Astrocyte (in vitro differentiated cells and primary cell): ENCODE measurements around the gene C16orf82. TPM values are rescaled to one million over a fixed set of nuclear protein-coding genes. Genes with fewer than 3 reads are reported as not detected.
"Not testable (repeated sequence)": the region's sequence is repeated elsewhere in the genome, so short reads cannot be mapped to it uniquely, and the experiment has no call there.

Experiments
- DNase-seq: peaks from one replicate; pipeline ENCODE4 v3.0.0-alpha.2; 2010; ENCODE audit warnings: low read depth
- FAIRE-seq: peaks from 2 replicates; lab custom pipeline; 2011; peaks lifted over from hg19 to GRCh38; lab: Jason Lieb, UNC
- H2AFZ ChIP-seq: 2 replicates; pipeline ENCODE4 v1.6.0; 2012; ENCODE audit warnings: low read depth, low read length, inconsistent platforms
- H3K27ac ChIP-seq: 2 replicates; pipeline ENCODE4 v1.5.1; 2011; ENCODE audit warnings: low read depth, low read length, inconsistent platforms
- H3K27me3 ChIP-seq: 2 replicates; pipeline ENCODE4 v1.6.0; 2011; ENCODE audit warnings: low read length, inconsistent platforms; ENCODE audit not compliant: insufficient read depth
- H3K36me3 ChIP-seq: 2 replicates; pipeline ENCODE4 v1.5.1; 2011; ENCODE audit warnings: low read length, inconsistent platforms; ENCODE audit not compliant: insufficient read depth
- H3K4me1 ChIP-seq: 2 replicates; pipeline ENCODE4 v1.5.1; 2011; ENCODE audit warnings: low read length, inconsistent platforms; ENCODE audit not compliant: insufficient read depth
- H3K4me2 ChIP-seq: 2 replicates; pipeline ENCODE4 v1.6.0; 2012; ENCODE audit warnings: low read length, inconsistent platforms
- H3K4me3 ChIP-seq: 2 replicates; pipeline ENCODE4 v1.5.1; 2011; ENCODE audit warnings: low read depth, mild to moderate bottlenecking, low read length, inconsistent platforms; ENCODE audit not compliant: insufficient read depth
- H3K79me2 ChIP-seq: 2 replicates; pipeline ENCODE4 v1.6.0; 2012; ENCODE audit warnings: mild to moderate bottlenecking, low read length, inconsistent platforms; ENCODE audit not compliant: insufficient read depth
- H3K9ac ChIP-seq: 2 replicates; pipeline ENCODE4 v1.6.0; 2012; ENCODE audit warnings: mild to moderate bottlenecking, low read length, inconsistent platforms
- H3K9me3 ChIP-seq: 2 replicates; pipeline ENCODE4 v1.5.1; 2012; ENCODE audit warnings: low read depth, mild to moderate bottlenecking, low read length, inconsistent platforms; ENCODE audit not compliant: insufficient read depth
- H4K20me1 ChIP-seq: 2 replicates; pipeline ENCODE4 v1.6.0; 2012; ENCODE audit warnings: low read length, inconsistent platforms; ENCODE audit not compliant: insufficient read depth
- H3K27ac Mint-ChIP-seq: one replicate; pipeline ENCODE4 v1.8.0; 2021; ENCODE audit warnings: mild to moderate bottlenecking, mixed read lengths; ENCODE audit not compliant: unreplicated experiment
- H3K27me3 Mint-ChIP-seq: one replicate; pipeline ENCODE4 v1.8.0; 2021; ENCODE audit warnings: low read depth, mixed read lengths; ENCODE audit not compliant: unreplicated experiment
- H3K36me3 Mint-ChIP-seq: one replicate; pipeline ENCODE4 v1.8.0; 2021; ENCODE audit warnings: low read depth, mixed read lengths; ENCODE audit not compliant: unreplicated experiment
- H3K4me1 Mint-ChIP-seq: one replicate; pipeline ENCODE4 v1.8.0; 2021; ENCODE audit warnings: low read depth, mixed read lengths; ENCODE audit not compliant: unreplicated experiment
- H3K4me3 Mint-ChIP-seq: one replicate; pipeline ENCODE4 v1.8.0; 2021; ENCODE audit warnings: mild to moderate bottlenecking, moderate library complexity, mixed read lengths; ENCODE audit not compliant: unreplicated experiment
- H3K9me3 Mint-ChIP-seq: one replicate; pipeline ENCODE4 v1.8.0; 2021; ENCODE audit warnings: mild to moderate bottlenecking, mixed read lengths; ENCODE audit not compliant: unreplicated experiment
- EZH2 ChIP-seq: IDR thresholded peaks from 2 replicates; pipeline ENCODE4 v1.6.1; 2012; ENCODE audit warnings: mild to moderate bottlenecking, low read length, inconsistent platforms; ENCODE audit not compliant: insufficient read depth
- total RNA-seq: library from RNA; stranded (reverse); gene quantifications from 2 replicates; pipeline ENCODE4 v1.2.1, GENCODE V29; 2021
- TF ChIP-seq, protein P1 (sequence below): IDR thresholded peaks from 2 replicates; pipeline ENCODE4 v1.5.1; 2011; ENCODE audit warnings: low read depth, mild to moderate bottlenecking, inconsistent platforms, low read length, moderate library complexity; ENCODE audit not compliant: insufficient read depth

Gene C16orf82
- total RNA-seq, 1 donor from 2014 or later, result not detected

DNA sequence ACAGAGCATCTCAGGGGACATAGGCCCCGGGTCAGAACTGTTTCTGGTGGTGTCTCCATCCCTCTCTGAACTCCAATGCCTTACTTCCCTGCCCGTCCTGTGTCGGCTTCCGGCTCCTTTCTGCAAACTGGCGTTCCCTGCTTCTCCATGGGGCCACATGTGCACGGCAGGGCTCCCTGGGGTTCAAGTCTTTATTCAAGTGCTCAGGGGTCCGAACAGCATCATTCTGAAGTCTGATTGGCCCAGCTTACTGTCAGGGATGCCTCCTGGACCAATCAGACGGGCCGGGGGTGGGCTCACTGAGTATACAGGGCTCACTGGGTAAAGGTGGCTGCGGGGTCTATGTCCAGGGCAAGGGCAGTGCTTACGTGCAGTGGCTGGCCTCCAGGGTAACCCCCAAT is 17.1 kb downstream of the C16orf82 start:
- Histone ChIP-seq H3K9me3 (no peaks in the 10 kb centered on the region), H3K27me3 (peaks cover 2% of the 10 kb centered on the region), H2AFZ (no peak overlapping the region), H3K36me3 (no peaks in the 10 kb centered on the region), H3K79me2 (no peaks in the 10 kb centered on the region), H3K9ac (no peak overlapping the region), H3K4me2 (no peak overlapping the region), H4K20me1 (no peaks in the 10 kb centered on the region), H3K27ac (no peak overlapping the region), H3K4me3 (no peak overlapping the region), H3K4me1 (no peaks in the 10 kb centered on the region)
- Mint-ChIP-seq H3K4me1 (no peaks in the 10 kb centered on the region), H3K9me3 (peaks cover 18% of the 10 kb centered on the region), H3K36me3 (no peaks in the 10 kb centered on the region), H3K27me3 (peaks cover 7% of the 10 kb centered on the region), H3K4me3 (no peak overlapping the region), H3K27ac (no peak overlapping the region)
- DNase-seq (no peak), FAIRE-seq (no peak)
- TF ChIP-seq, protein P1, sequence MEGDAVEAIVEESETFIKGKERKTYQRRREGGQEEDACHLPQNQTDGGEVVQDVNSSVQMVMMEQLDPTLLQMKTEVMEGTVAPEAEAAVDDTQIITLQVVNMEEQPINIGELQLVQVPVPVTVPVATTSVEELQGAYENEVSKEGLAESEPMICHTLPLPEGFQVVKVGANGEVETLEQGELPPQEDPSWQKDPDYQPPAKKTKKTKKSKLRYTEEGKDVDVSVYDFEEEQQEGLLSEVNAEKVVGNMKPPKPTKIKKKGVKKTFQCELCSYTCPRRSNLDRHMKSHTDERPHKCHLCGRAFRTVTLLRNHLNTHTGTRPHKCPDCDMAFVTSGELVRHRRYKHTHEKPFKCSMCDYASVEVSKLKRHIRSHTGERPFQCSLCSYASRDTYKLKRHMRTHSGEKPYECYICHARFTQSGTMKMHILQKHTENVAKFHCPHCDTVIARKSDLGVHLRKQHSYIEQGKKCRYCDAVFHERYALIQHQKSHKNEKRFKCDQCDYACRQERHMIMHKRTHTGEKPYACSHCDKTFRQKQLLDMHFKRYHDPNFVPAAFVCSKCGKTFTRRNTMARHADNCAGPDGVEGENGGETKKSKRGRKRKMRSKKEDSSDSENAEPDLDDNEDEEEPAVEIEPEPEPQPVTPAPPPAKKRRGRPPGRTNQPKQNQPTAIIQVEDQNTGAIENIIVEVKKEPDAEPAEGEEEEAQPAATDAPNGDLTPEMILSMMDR, result no peak
- no peak for TF ChIP-seq EZH2

- Histone ChIP-seq H3K4me3 (no peak overlapping the region), H4K20me1 (no peaks in the 10 kb centered on the region), H3K36me3 (no peaks in the 10 kb centered on the region), H3K9me3 (no peaks in the 10 kb centered on the region), H3K4me1 (no peaks in the 10 kb centered on the region), H3K27me3 (peaks cover 2% of the 10 kb centered on the region), H3K27ac (no peak overlapping the region), H2AFZ (no peak overlapping the region), H3K79me2 (no peaks in the 10 kb centered on the region), H3K9ac (no peak overlapping the region), H3K4me2 (no peak overlapping the region)
- Mint-ChIP-seq H3K27ac (no peak overlapping the region), H3K27me3 (peaks cover 7% of the 10 kb centered on the region), H3K36me3 (no peaks in the 10 kb centered on the region), H3K4me3 (no peak overlapping the region), H3K4me1 (no peaks in the 10 kb centered on the region), H3K9me3 (peaks cover 19% of the 10 kb centered on the region)
- FAIRE-seq (no peak), DNase-seq (no peak)
- TF ChIP-seq EZH2, result no peak
- TF ChIP-seq, protein P1, result no peak
Measured at GRCh38 chr16:27084307-27085028, 17.7 kb downstream of the C16orf82 start.

DNA sequence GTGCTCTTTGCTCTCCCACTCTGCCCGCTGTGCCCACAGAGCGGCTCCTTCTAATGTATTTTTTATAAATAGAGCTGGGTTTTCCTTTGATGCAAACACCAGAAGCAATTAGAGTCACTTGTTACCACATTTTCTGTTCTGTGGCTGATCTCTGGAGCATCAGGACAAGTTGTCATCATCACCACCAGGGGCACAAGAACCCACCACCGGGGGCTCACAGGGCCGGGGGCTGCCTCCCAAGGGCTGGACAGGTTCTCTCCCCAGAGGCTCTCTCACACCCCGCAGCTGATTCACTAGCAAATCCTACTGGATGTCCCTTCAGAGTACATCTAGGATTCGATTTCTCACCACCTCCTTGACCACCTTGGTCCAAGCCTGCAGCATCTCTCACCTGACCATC is 18.5 kb downstream of the C16orf82 start:
- no peak overlapping the region for H3K4me3 ChIP-seq
- peaks cover 15% of the 10 kb centered on the region for H3K9me3 Mint-ChIP-seq
- H3K9me3 ChIP-seq, result no peaks in the 10 kb centered on the region
- H3K4me1 ChIP-seq, result no peaks in the 10 kb centered on the region
- H3K4me2 ChIP-seq, result no peak overlapping the region
- H3K4me3 Mint-ChIP-seq, result no peak overlapping the region
- H3K27me3 Mint-ChIP-seq, result peaks cover 7% of the 10 kb centered on the region
- no peak overlapping the region for H2AFZ ChIP-seq
- H3K36me3 Mint-ChIP-seq, result no peaks in the 10 kb centered on the region
- H3K79me2 ChIP-seq, result no peaks in the 10 kb centered on the region
- no peak overlapping the region for H3K27ac Mint-ChIP-seq
- H3K4me1 Mint-ChIP-seq, result no peaks in the 10 kb centered on the region
- H3K9ac ChIP-seq, result no peak overlapping the region
- no peak overlapping the region for H3K27ac ChIP-seq
- no peaks in the 10 kb centered on the region for H4K20me1 ChIP-seq
- DNase-seq, result no peak
- peaks cover 2% of the 10 kb centered on the region for H3K27me3 ChIP-seq
- no peak for FAIRE-seq
- no peaks in the 10 kb centered on the region for H3K36me3 ChIP-seq
- no peak for TF ChIP-seq EZH2
- TF ChIP-seq, protein P1, result no peak

- H3K4me3 ChIP-seq, H2AFZ ChIP-seq, H3K27ac ChIP-seq, DNase-seq, H3K4me1 Mint-ChIP-seq, H3K4me1 ChIP-seq, H3K27ac Mint-ChIP-seq, H3K27me3 ChIP-seq, H4K20me1 ChIP-seq, H3K36me3 ChIP-seq, FAIRE-seq, H3K79me2 ChIP-seq, H3K4me2 ChIP-seq, H3K4me3 Mint-ChIP-seq, H3K9ac ChIP-seq, H3K36me3 Mint-ChIP-seq, H3K9me3 ChIP-seq: not testable (repeated sequence)
- peaks cover 15% of the 10 kb centered on the region for H3K9me3 Mint-ChIP-seq
- peaks cover 10% of the 10 kb centered on the region for H3K27me3 Mint-ChIP-seq
Measured at GRCh38 chr16:27086031-27086430, 19.3 kb downstream of the C16orf82 start.
